BLaER1 treated with 17β-estradiol and CSF1 and Interleukin-3, amounts not matched to agents 10 nM and 100 nM (cell line): ENCODE data around the gene DPM1.
A peak's percentile ranks its signal among the peaks of the same experiment; 100 is the strongest.

Source experiments
- H3K27ac ChIP-seq, 11 experiments: shearing (Covaris generic); formaldehyde crosslinking; 2 replicates each; pipeline ENCODE4 v1.8.1; 2022
- H3K27me3 ChIP-seq, 11 experiments: shearing (Covaris generic); formaldehyde crosslinking; 2 replicates each; pipeline ENCODE4 v1.8.1; 2022
- H3K36me3 ChIP-seq, 11 experiments: shearing (Covaris generic); formaldehyde crosslinking; 2 replicates each; pipeline ENCODE4 v1.8.1; 2022
- H3K4me1 ChIP-seq, 10 experiments: shearing (Covaris generic); formaldehyde crosslinking; 2 replicates each; pipeline ENCODE4 v1.8.1; 2022
- H3K4me2 ChIP-seq, 11 experiments: shearing (Covaris generic); formaldehyde crosslinking; 2 replicates each; pipeline ENCODE4 v1.8.1; 2022
- H3K4me3 ChIP-seq, 10 experiments: shearing (Covaris generic); formaldehyde crosslinking; 2 replicates each; pipeline ENCODE4 v1.8.1; 2022
- H3K9ac ChIP-seq, 11 experiments: shearing (Covaris generic); formaldehyde crosslinking; 2 replicates each; pipeline ENCODE4 v1.8.1; 2022
- H3K9me3 ChIP-seq, 11 experiments: shearing (Covaris generic); formaldehyde crosslinking; replicated peaks in 1 of 11; 2 replicates each; pipeline ENCODE4 v1.8.1; 2022
- H4K20me1 ChIP-seq, 11 experiments: shearing (Covaris generic); formaldehyde crosslinking; 2 replicates each; pipeline ENCODE4 v1.8.1; 2022
- Cebpa-rat ChIP-seq, 11 experiments: shearing (Covaris generic); IDR thresholded peaks; 2 replicates each; pipeline ENCODE4 v1.8.1; 2022

Gene DPM1

DNA sequence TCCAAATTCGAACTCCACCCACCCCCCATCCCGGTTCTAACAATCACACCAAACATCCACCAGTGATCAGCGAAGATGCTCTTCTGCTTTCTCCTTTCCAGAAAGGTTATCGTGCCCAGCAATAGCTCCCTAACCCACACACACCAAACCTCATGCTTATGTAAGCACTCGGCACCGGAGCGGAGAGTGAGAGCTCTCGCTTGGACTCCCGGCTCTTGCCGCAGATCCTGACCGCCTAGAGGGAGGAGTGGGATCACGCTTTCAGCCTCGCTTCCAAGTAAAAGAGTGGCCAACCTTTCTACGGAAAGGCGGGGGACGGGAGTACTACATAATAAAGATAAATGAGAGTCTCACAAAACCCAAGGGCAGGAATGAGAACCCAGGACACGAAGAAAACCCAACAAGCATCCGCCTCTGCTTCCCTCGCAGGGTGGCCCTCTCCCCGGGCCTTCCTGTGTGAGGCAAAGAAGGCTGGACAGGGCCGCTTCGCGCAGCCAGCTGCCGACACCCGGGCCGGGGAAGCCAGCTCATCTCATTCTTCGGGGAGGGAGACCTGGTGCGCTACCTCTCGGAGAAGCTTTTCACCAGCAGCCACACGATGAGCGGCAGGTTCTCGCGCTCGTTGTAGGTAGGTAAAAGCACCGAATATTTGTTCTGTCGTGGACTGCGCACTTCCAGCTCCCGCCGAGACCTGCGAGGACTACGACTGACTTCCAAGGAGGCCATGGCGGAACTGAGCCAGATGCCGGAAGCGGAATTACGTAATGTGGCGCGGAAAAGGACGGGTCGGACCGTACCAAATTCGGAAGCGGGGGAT, at the start of gene DPM1:
Gene DPM1, minus strand, starts transcription at position 735 of the 817 bp plus-strand sequence. Its CDS starts 9 bp downstream, at position 726.
- Histone ChIP-seq H3K27ac (peak within 1 kb of the TSS; percentile 96 to 99 (median 97)), H3K4me2 (peak within 1 kb of the TSS; percentile 90 to 99 (median 97)), H3K9ac (peak within 1 kb of the TSS; percentile 93 to 99 (median 97)), H3K4me1 (peaks cover 31 to 56% (median 38%) of the 10 kb centered on the region in 10 experiments), H3K27me3 (no peaks in the 10 kb centered on the region), H4K20me1 (peaks cover 46 to 72% (median 58%) of the 10 kb centered on the region in 11 experiments; a peak in 21 of 22 replicates), H3K4me3 (peak within 1 kb of the TSS; percentile 79 to 98 (median 91)), H3K36me3 (peaks cover 27 to 56% (median 37%) of the 10 kb centered on the region in 11 experiments), H3K9me3 (no peaks in the 10 kb centered on the region; a peak in 1 of 22 replicates)
- TF ChIP-seq Cebpa-rat (IDR thresholded peaks at IDR 0.05) = 0 out of 22 replicates have a peak, but pooled peaks of 1 of the 11 experiments have one; percentile 2

DNA sequence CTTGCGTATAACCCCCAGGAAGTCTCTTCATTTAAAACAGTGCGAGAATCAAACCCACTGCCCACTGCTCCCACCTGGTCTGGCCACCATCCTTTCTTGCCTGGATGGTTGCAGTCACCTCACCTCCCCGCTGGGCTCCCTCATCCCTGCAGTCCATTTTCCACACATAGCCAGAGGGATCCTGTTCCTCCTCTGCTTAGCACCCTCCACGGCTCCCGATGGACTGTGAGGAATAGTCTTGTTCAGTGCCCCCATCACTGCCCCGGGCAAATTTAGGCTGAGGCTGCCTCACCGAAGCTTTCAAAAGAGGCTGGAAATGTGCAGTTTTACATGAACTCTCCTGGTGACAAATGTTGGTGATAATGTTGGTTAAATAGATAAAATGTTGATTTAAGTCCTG, 46.9 kb upstream of the DPM1 start:
- Histone ChIP-seq H3K36me3 (peaks cover 27 to 86% (median 64%) of the 10 kb centered on the region in 11 experiments), H3K27ac (no peak overlapping the region), H3K4me3 (no peak overlapping the region), H3K9me3 (0 out of 22 replicates have a peak, but pooled peaks cover 0 to 3% (median 0%) of the 10 kb centered on the region in 11 experiments), H4K20me1 (peaks cover 0 to 72% (median 0%) of the 10 kb centered on the region in 11 experiments; a peak in 8 of 22 replicates), H3K4me1 (no peaks in the 10 kb centered on the region), H3K9ac (no peak overlapping the region), H3K27me3 (no peaks in the 10 kb centered on the region), H3K4me2 (no peak overlapping the region)
- TF ChIP-seq Cebpa-rat (IDR thresholded peaks at IDR 0.05) = no peak

DNA sequence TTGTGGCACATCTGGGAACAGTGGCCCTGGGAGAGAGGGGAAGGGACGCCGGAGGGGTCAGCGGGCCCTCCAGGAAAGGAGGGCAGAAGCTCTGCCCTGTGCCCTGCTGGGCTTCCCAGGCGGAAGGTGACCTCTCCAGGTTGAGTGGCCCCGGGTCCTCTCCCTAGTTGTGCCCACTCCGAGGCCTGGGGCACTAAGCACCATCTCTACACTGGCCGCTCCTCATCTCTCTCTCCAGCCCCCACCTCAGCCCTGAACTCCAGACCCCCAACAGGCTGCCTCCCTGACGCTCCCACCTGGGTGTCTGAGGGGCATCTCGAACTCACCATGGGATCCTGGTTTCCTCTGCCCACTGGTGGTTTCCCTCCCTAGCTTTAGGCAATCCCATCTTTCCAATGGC, 46.4 kb upstream of the DPM1 start:
- peaks cover 0 to 70% (median 0%) of the 10 kb centered on the region in 11 experiments; a peak in 9 of 22 replicates for H4K20me1 ChIP-seq
- peaks cover 23 to 82% (median 60%) of the 10 kb centered on the region in 11 experiments for H3K36me3 ChIP-seq
- no peak for TF ChIP-seq Cebpa-rat (IDR thresholded peaks at IDR 0.05)
- no peak overlapping the region for H3K4me2 ChIP-seq
- no peaks in the 10 kb centered on the region for H3K9me3 ChIP-seq
- no peak overlapping the region for H3K9ac ChIP-seq
- H3K4me1 ChIP-seq = no peaks in the 10 kb centered on the region
- H3K27me3 ChIP-seq = no peaks in the 10 kb centered on the region
- no peak overlapping the region for H3K27ac ChIP-seq
- H3K4me3 ChIP-seq = no peak overlapping the region

DNA sequence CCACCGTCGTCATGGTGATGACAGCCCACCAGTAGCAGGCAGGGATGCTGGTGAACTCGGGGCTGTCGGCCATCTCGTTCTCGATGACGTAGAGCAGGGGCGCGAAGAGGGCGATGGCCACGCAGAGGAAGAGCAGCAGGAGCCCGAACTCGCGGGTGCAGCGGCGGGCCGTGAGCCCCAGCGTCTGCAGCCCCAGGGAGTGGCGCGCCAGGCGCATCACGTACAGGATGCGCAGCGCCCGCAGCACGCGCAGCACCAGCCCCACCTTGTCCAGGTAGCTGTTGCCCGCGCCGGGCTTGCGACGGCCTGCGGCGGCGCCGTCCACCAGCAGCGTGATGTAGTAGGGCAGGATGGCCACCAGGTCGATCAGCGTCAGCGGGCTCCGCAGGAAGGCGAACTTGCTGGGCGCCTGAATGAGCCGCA, 46.0 kb upstream of the DPM1 start:
- peaks cover 18 to 77% (median 55%) of the 10 kb centered on the region in 11 experiments for H3K36me3 ChIP-seq
- no peaks in the 10 kb centered on the region for H3K4me1 ChIP-seq
- H3K4me3 ChIP-seq = no peak overlapping the region
- H3K4me2 ChIP-seq = no peak overlapping the region
- TF ChIP-seq Cebpa-rat (IDR thresholded peaks at IDR 0.05) = no peak
- H3K9ac ChIP-seq = no peak overlapping the region
- H3K27ac ChIP-seq = no peak overlapping the region
- H3K9me3 ChIP-seq = no peaks in the 10 kb centered on the region
- no peaks in the 10 kb centered on the region for H3K27me3 ChIP-seq
- H4K20me1 ChIP-seq = peaks cover 0 to 65% (median 0%) of the 10 kb centered on the region in 11 experiments; a peak in 9 of 22 replicates

DNA sequence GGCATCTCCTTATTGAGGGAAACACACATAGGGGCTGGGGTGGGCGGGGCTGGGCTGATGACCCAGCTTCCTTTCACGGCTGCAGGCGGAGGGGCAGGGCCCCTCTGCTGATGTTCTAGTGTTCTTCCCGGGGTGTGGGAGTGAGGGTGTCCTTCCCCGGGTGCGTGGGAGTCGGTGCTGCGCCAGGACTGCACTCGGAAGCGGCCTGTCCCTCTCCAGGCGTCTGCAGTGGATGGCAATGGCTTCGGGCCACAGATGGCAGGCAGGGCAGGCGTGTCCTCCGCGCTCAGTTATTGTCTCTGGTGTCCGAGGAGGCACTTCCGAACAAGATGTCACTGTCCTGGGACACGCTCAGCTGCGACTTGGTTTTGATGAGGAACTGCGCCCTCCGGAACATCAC, 45.4 kb upstream of the DPM1 start:
- Histone ChIP-seq H3K36me3 (peaks cover 12 to 71% (median 49%) of the 10 kb centered on the region in 11 experiments), H3K4me1 (no peaks in the 10 kb centered on the region), H3K4me2 (no peak overlapping the region), H3K4me3 (no peak overlapping the region), H3K27me3 (no peaks in the 10 kb centered on the region), H3K27ac (no peak overlapping the region), H3K9ac (no peak overlapping the region), H3K9me3 (no peaks in the 10 kb centered on the region), H4K20me1 (peaks cover 0 to 59% (median 0%) of the 10 kb centered on the region in 11 experiments; a peak in 9 of 22 replicates)
- TF ChIP-seq Cebpa-rat (IDR thresholded peaks at IDR 0.05) = no peak

DNA sequence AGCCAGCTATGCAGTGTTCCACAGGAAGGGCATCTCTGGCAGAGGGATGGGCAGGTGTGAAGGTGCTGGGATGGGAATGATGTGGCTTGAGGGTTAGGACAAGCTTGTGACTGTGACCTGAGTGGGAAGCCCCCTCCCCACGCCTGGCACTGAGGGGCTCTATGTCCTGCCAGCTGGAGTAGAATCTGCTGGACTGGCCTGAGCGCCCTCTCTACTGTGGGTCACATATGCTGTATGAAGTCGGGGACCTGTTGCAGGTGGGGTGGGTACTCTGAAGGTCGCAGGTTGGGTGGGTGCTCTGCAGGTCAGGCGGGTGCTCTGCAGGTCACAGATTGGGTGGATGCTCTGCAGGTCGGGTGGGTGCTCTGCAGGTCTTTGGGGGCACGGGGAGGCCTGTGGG, 44.3 kb upstream of the DPM1 start:
- TF ChIP-seq Cebpa-rat (IDR thresholded peaks at IDR 0.05) = no peak
- H3K4me2 ChIP-seq = no peak overlapping the region
- no peaks in the 10 kb centered on the region for H3K27me3 ChIP-seq
- no peaks in the 10 kb centered on the region for H3K9me3 ChIP-seq
- H3K9ac ChIP-seq = no peak overlapping the region
- peaks cover 11 to 61% (median 43%) of the 10 kb centered on the region in 11 experiments for H3K36me3 ChIP-seq
- H3K27ac ChIP-seq = no peak overlapping the region
- H4K20me1 ChIP-seq = peaks cover 0 to 58% (median 0%) of the 10 kb centered on the region in 11 experiments; a peak in 9 of 22 replicates
- H3K4me1 ChIP-seq = no peaks in the 10 kb centered on the region
- no peak overlapping the region for H3K4me3 ChIP-seq

DNA sequence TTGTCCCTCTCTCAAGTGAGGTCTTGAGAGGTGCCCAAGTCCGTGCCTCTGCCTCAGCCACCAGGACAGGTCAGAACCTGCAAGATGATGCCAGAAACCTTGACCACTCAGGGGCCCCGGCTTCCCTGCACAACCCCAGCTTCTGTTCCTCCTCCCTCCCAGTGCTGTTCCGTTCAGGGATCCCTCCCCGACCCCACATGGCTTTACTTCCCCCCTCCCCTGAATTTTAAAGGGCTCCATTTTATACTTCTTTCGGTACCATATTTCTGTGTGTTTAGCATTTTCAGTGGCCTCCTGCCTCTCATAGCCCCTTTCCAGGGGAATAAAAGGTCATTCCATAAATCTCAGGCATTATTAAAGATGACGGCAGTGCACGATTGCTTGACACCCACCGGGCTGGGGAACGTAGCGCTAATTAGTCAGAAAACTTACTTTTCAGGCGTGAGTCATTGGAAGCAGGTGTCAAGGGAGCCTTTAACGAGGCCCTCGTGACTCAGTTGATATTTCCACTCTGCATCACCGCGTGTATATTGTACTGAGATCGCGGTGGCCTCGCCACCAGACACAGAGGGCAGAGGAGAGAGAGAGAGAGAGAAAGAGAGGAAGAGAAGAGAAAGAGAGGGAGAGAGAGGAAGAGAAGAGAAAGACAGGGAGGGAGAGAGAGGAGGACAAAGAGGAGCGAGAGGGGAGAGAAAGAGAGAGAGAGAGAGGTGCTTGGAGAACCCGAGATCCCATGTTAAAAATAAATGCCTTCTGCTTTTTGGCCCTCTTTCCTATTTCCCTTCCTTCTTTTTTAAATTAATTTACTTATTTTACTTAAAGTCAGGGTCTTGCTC, 43.3 kb upstream of the DPM1 start:
- Histone ChIP-seq H3K27me3 (no peaks in the 10 kb centered on the region), H3K36me3 (peaks cover 11 to 51% (median 37%) of the 10 kb centered on the region in 11 experiments), H3K27ac (no peak overlapping the region), H3K9ac (no peak overlapping the region), H3K9me3 (no peaks in the 10 kb centered on the region), H3K4me2 (no peak overlapping the region), H4K20me1 (peaks cover 0 to 53% (median 0%) of the 10 kb centered on the region in 11 experiments; a peak in 8 of 22 replicates), H3K4me3 (no peak overlapping the region), H3K4me1 (peaks cover 0 to 7% (median 4%) of the 10 kb centered on the region in 10 experiments; a peak in 16 of 20 replicates)
- no peak for TF ChIP-seq Cebpa-rat (IDR thresholded peaks at IDR 0.05)

DNA sequence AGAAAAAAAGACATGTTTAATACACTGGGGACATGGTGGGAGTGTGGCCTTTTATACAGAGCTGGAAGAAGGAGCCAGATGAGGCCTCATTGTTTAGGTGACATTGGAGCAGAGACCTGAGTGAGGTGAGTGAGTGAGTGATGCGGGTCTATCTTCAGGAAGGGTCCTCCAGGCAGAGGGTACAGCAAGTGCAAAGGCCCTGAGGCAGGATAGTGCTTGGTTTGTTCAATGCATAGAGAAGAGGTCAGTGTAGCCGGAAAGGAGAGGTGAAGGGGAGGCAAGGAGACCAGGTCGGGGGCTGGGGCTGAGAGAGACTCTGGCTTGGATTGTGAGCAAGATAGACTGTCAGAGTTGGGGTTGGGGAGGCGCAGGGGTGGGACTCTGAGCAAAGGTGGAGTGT, 41.0 kb upstream of the DPM1 start:
- peaks cover 5 to 28% (median 15%) of the 10 kb centered on the region in 11 experiments for H3K36me3 ChIP-seq
- H3K4me2 ChIP-seq = no peak overlapping the region
- no peaks in the 10 kb centered on the region for H3K9me3 ChIP-seq
- peaks cover 0 to 30% (median 0%) of the 10 kb centered on the region in 11 experiments; a peak in 8 of 22 replicates for H4K20me1 ChIP-seq
- no peak overlapping the region for H3K9ac ChIP-seq
- H3K4me1 ChIP-seq = peaks cover 4 to 24% (median 21%) of the 10 kb centered on the region in 10 experiments; a peak in 18 of 20 replicates
- H3K27me3 ChIP-seq = no peaks in the 10 kb centered on the region
- H3K4me3 ChIP-seq = no peak overlapping the region
- TF ChIP-seq Cebpa-rat (IDR thresholded peaks at IDR 0.05) = no peak
- no peak overlapping the region for H3K27ac ChIP-seq
